T-cell (primary cell): ENCODE results near the gene SLC2A3. TPM values are rescaled to one million over a fixed set of nuclear protein-coding genes. Genes with fewer than 3 reads are reported as not detected.
A peak's percentile ranks its signal among the peaks of the same experiment; 100 is the strongest.
"Not testable (repeated sequence)": the region's sequence is repeated elsewhere in the genome, so short reads cannot be mapped to it uniquely, and the experiment has no call there.

Experiments used
- ATAC-seq, 4 experiments: fragments of 200-7000 bp in 3 of 4; fragments of 150-1000 bp in 1 of 4; cut with Tn5 transposase; replicated peaks in 1 of 4; 1 replicate in 3 of 4; 2 replicates in 1 of 4; pipeline ENCODE4 v1.10.0; 2021; ENCODE audit warnings: moderate library complexity in 3 of 4, mild to moderate bottlenecking in 2 of 4, moderate number of reproducible peaks in 1 of 4
- CTCF ChIA-PET, 2 donors: fragments of 300-600 bp; sonication (Branson Sonifier 250); formaldehyde crosslinking; loops; one replicate each; lab custom pipeline; 2022; ENCODE audit warnings: antibody characterized with exemption in 2 of 2; lab: Charles Lee
- POLR2A ChIA-PET, 2 donors: fragments of 300-600 bp; sonication (Branson Sonifier 250); formaldehyde crosslinking; loops; one replicate each; lab custom pipeline; 2022; ENCODE audit warnings: antibody characterized with exemption in 2 of 2; lab: Charles Lee
- DNase-seq, 35 experiments: peaks; one replicate each; pipeline versions ENCODE4 v3.0.0 to v3.0.0-alpha.2; 2013 to 2023
- H3K27ac ChIP-seq: one replicate; pipeline ENCODE4 v1.5.1; 2013; ENCODE audit warnings: low read length
- H3K27me3 ChIP-seq, 2 experiments: replicated peaks in 1 of 2; 1 replicate in 1 of 2; 2 replicates in 1 of 2; pipeline versions ENCODE4 v1.6.1 to v1.7.0; 2013; ENCODE audit warnings: low read length in 1 of 2, mixed read lengths in 1 of 2; ENCODE audit not compliant: control insufficient read depth in 2 of 2, insufficient read depth in 2 of 2; ENCODE audit errors: extremely low read depth in 1 of 2
- H3K36me3 ChIP-seq, 2 donors: 1 replicate in 1 of 2; 2 replicates in 1 of 2; pipeline versions ENCODE4 v1.6.1 to v1.7.0; 2013; ENCODE audit warnings: low read length in 1 of 2; ENCODE audit not compliant: control insufficient read depth in 2 of 2, insufficient read depth in 1 of 2; ENCODE audit errors: extremely low read depth in 1 of 2
- H3K4me1 ChIP-seq, 2 experiments: 1 replicate in 1 of 2; 2 replicates in 1 of 2; pipeline versions ENCODE4 v1.6.1 to v1.7.0; 2013; ENCODE audit warnings: low read length in 2 of 2, mixed read lengths in 1 of 2; ENCODE audit not compliant: insufficient read depth in 2 of 2, control insufficient read depth in 1 of 2; ENCODE audit errors: extremely low read depth in 1 of 2
- H3K4me3 ChIP-seq, 2 donors: 1 replicate in 1 of 2; 2 replicates in 1 of 2; pipeline versions ENCODE4 v1.5.1 to v1.7.0; 2013; ENCODE audit warnings: mild to moderate bottlenecking in 2 of 2, low read length in 1 of 2, moderate library complexity in 1 of 2; ENCODE audit not compliant: control insufficient read depth in 1 of 2; ENCODE audit errors: extremely low read depth in 1 of 2
- H3K9me3 ChIP-seq: 2 replicates; pipeline ENCODE4 v1.7.0; 2013
- H3K27ac Mint-ChIP-seq, 2 donors: one replicate each; pipeline ENCODE4 v1.8.0; 2020 to 2021; ENCODE audit warnings: mild to moderate bottlenecking in 2 of 2, mixed read lengths in 2 of 2
- H3K27me3 Mint-ChIP-seq, 2 donors: one replicate each; pipeline ENCODE4 v1.8.0; 2021 to 2022; ENCODE audit warnings: mixed read lengths in 2 of 2
- H3K36me3 Mint-ChIP-seq: one replicate; pipeline ENCODE4 v1.8.0; 2021; ENCODE audit warnings: mixed read lengths
- H3K4me1 Mint-ChIP-seq, 3 donors: one replicate each; pipeline ENCODE4 v1.8.0; 2020 to 2022; ENCODE audit warnings: mixed read lengths in 3 of 3, mild to moderate bottlenecking in 1 of 3
- H3K4me3 Mint-ChIP-seq, 3 donors: one replicate each; pipeline ENCODE4 v1.8.0; 2020 to 2022; ENCODE audit warnings: mild to moderate bottlenecking in 3 of 3, mixed read lengths in 3 of 3, moderate library complexity in 3 of 3
- H3K9me3 Mint-ChIP-seq, 3 donors: one replicate each; pipeline ENCODE4 v1.8.0; 2020 to 2022; ENCODE audit warnings: mixed read lengths in 3 of 3
- WGBS: methylation state at CpG from one replicate; pipeline ENCODE4 v1.1.5; 2013; ENCODE audit warnings: missing lambda C conversion rate; ENCODE audit not compliant: insufficient coverage; 5-methylcytosine and 5-hydroxymethylcytosine counted together
- total RNA-seq, 35 experiments: library from RNA in 6 of 35; stranded (reverse) in 6 of 35; fragments of 120-200 nt in 1 of 35; gene quantifications; one replicate each; pipeline versions ENCODE4 v1.2.1 to v1.2.4 and lab custom pipeline; 2013 to 2026

SLC2A3 gene
- total RNA-seq, 5 donors from 2014 or later (not counting 1 experiment from before 2014, with no cell fraction given), result 125 to 803 (median 160) TPM

GRCh38 chr12:7948589-7949260 lies 12.7 kb upstream of the SLC2A3 start:
- WGBS, result no CpG with 5 or more reads among the region's 2 CpGs
- ATAC-seq, result no peak

GRCh38 chr12:7947011-7947410 lies 11.0 kb upstream of the SLC2A3 start:
- H3K4me3 ChIP-seq, result no peak overlapping the region
- Mint-ChIP-seq H3K4me3 (no peak overlapping the region), H3K9me3 (no peaks in the 10 kb centered on the region), H3K27me3 (no peaks in the 10 kb centered on the region), H3K27ac (no peak overlapping the region), H3K36me3 (no peaks in the 10 kb centered on the region), H3K4me1 (peaks cover 0 to 6% (median 4%) of the 10 kb centered on the region in 3 donors)
- no peak overlapping the region for H3K27ac ChIP-seq
- peaks cover 0 to 5% of the 10 kb centered on the region in 2 experiments for H3K4me1 ChIP-seq
- no peak for DNase-seq
- H3K9me3 ChIP-seq, result no peaks in the 10 kb centered on the region
- ChIA-PET POLR2A (interaction anchor here in 1 of 2 donors (0.6 to 0.7 kb wide), 2 partner anchors 13 to 94 kb away, joined by 3 to 6 read pairs; no protein-coding TSS in a partner anchor), CTCF (interaction anchor here in 1 of 2 donors (0.6 to 1.3 kb wide), 3 partner anchors 11 to 80 kb away, joined by 3 to 7 read pairs (median 4); partner anchors contain the start of gene SLC2A3)
- no peak for ATAC-seq
- H3K27me3 ChIP-seq, result no peaks in the 10 kb centered on the region
- H3K36me3 ChIP-seq, result no peaks in the 10 kb centered on the region
- no CpG with 5 or more reads among the region's 2 CpGs for WGBS

More at GRCh38 chr12:7948589-7949260, 12.7 kb upstream of the SLC2A3 start:
- Histone ChIP-seq H3K27ac (no peak overlapping the region), H3K4me1 (peaks cover 0 to 5% of the 10 kb centered on the region in 2 experiments), H3K27me3 (no peaks in the 10 kb centered on the region), H3K4me3 (no peak overlapping the region), H3K36me3 (no peaks in the 10 kb centered on the region), H3K9me3 (no peaks in the 10 kb centered on the region)
- H3K4me1 Mint-ChIP-seq, result peaks cover 0 to 6% (median 4%) of the 10 kb centered on the region in 3 donors
- no peaks in the 10 kb centered on the region for H3K9me3 Mint-ChIP-seq
- no peak overlapping the region for H3K4me3 Mint-ChIP-seq
- no peak for DNase-seq
- H3K27me3 Mint-ChIP-seq, result no peaks in the 10 kb centered on the region
- no peak overlapping the region for H3K27ac Mint-ChIP-seq
- POLR2A ChIA-PET, result interaction anchor here in 1 of 2 donors (0.5 to 0.6 kb wide), 2 partner anchors 12 to 86 kb away, joined by 5 to 6 read pairs; no protein-coding TSS in a partner anchor
- CTCF ChIA-PET, result interaction anchor here (0.5 to 1.2 kb wide), 2 partner anchors 11 to 134 kb away, joined by 3 to 5 read pairs; no protein-coding TSS in a partner anchor
- H3K36me3 Mint-ChIP-seq, result no peaks in the 10 kb centered on the region

- 100% methylated on average over 3 of the region's 8 CpGs for WGBS
- ATAC-seq, H3K4me3 Mint-ChIP-seq, H3K9me3 Mint-ChIP-seq, H3K36me3 ChIP-seq, H3K36me3 Mint-ChIP-seq, DNase-seq, H3K27ac ChIP-seq, H3K9me3 ChIP-seq, H3K27me3 Mint-ChIP-seq, H3K4me1 ChIP-seq, H3K4me3 ChIP-seq, H3K27me3 ChIP-seq, POLR2A ChIA-PET, H3K4me1 Mint-ChIP-seq, H3K27ac Mint-ChIP-seq: not testable (repeated sequence)
- CTCF ChIA-PET, result interaction anchor here (0.7 kb wide), 2 partner anchors 8 to 19 kb away, joined by 6 to 11 read pairs; partner anchors contain the start of gene SLC2A3 (in 1 of the 2)
Observed at GRCh38 chr12:7944760-7945159, 8.8 kb upstream of the SLC2A3 start.

GRCh38 chr12:7940906-7941305 lies 4.9 kb upstream of the SLC2A3 start:
- no CpG with 5 or more reads among the region's 2 CpGs for WGBS
- no peaks in the 10 kb centered on the region for H3K27me3 Mint-ChIP-seq
- H3K27ac Mint-ChIP-seq, result no peak overlapping the region
- H3K4me3 Mint-ChIP-seq, result no peak overlapping the region
- Histone ChIP-seq H3K9me3 (no peaks in the 10 kb centered on the region), H3K36me3 (no peaks in the 10 kb centered on the region), H3K27ac (no peak overlapping the region), H3K27me3 (no peaks in the 10 kb centered on the region), H3K4me1 (peaks cover 12 to 17% of the 10 kb centered on the region in 2 experiments), H3K4me3 (no peak overlapping the region)
- ChIA-PET POLR2A (interaction anchor here in 1 of 2 donors (0.6 kb wide), 1 partner anchor 58 kb away, joined by 3 read pairs; no protein-coding TSS in a partner anchor), CTCF (no interaction called here)
- H3K36me3 Mint-ChIP-seq, result no peaks in the 10 kb centered on the region
- no peaks in the 10 kb centered on the region for H3K9me3 Mint-ChIP-seq
- ATAC-seq (no peak), DNase-seq (no peak)
- H3K4me1 Mint-ChIP-seq, result peaks cover 7 to 8% (median 7%) of the 10 kb centered on the region in 3 donors

- peaks cover 0 to 11% of the 10 kb centered on the region in 2 donors for H3K36me3 ChIP-seq
- 100% methylated on average over 1 of the region's 4 CpGs for WGBS
- H3K4me1 ChIP-seq, result peaks cover 24 to 26% of the 10 kb centered on the region in 2 experiments
- no peak for ATAC-seq
- DNase-seq, result peak in 1 of 35 experiments; percentile 37
- ChIA-PET CTCF (interaction anchor here (0.7 to 6.8 kb wide), 6 partner anchors 8 to 42 kb away, joined by 3 to 222 read pairs (median 6); no protein-coding TSS in a partner anchor), POLR2A (interaction anchor here (1.1 to 7.4 kb wide), 2 partner anchors 23 kb away, joined by 9 to 296 read pairs; no protein-coding TSS in a partner anchor)
- H3K27me3 ChIP-seq, result no peaks in the 10 kb centered on the region
- H3K9me3 ChIP-seq, result no peaks in the 10 kb centered on the region
- peaks cover 7 to 8% (median 7%) of the 10 kb centered on the region in 3 donors for H3K4me1 Mint-ChIP-seq
- no peak overlapping the region for H3K4me3 ChIP-seq
- H3K36me3 Mint-ChIP-seq, result no peaks in the 10 kb centered on the region
- H3K9me3 Mint-ChIP-seq, result no peaks in the 10 kb centered on the region
- no peak overlapping the region for H3K27ac ChIP-seq
- H3K27me3 Mint-ChIP-seq, result no peaks in the 10 kb centered on the region
- peak overlapping the region; percentile 21 to 64 for H3K27ac Mint-ChIP-seq
- H3K4me3 Mint-ChIP-seq, result no peak overlapping the region
Observed at GRCh38 chr12:7937833-7938506, 2.0 kb upstream of the SLC2A3 start.
